Non-pigmented ciliary epithelial cell (primary cell): ENCODE measurements around the gene CUX1.

Experiments used
- DNase-seq: peaks from one replicate; pipeline ENCODE4 v3.0.0-alpha.2; 2010; ENCODE audit warnings: low read depth

The CUX1 gene

GRCh38 chr7:102248456-102249395 is 431.3 kb downstream of the CUX1 start:
- no peak for DNase-seq

- no peak for DNase-seq
Measured at GRCh38 chr7:102251531-102252365, 434.3 kb downstream of the CUX1 start.

GRCh38 chr7:102252366-102252982 is 435.0 kb downstream of the CUX1 start:
- no peak for DNase-seq

- no peak for DNase-seq
Measured at GRCh38 chr7:102253066-102253972, 435.9 kb downstream of the CUX1 start.

GRCh38 chr7:102253973-102254370 is 436.5 kb downstream of the CUX1 start:
- no peak for DNase-seq

- no peak for DNase-seq
Measured at GRCh38 chr7:102254521-102254920, 437.1 kb downstream of the CUX1 start.

- DNase-seq: no peak
Measured at GRCh38 chr7:102255501-102255900, 438.1 kb downstream of the CUX1 start.

- DNase-seq: no peak
Measured at GRCh38 chr7:102255916-102256315, 438.5 kb downstream of the CUX1 start.

GRCh38 chr7:102258073-102258748 is 440.8 kb downstream of the CUX1 start:
- DNase-seq: no peak

GRCh38 chr7:102258749-102259107 is 441.3 kb downstream of the CUX1 start:
- no peak for DNase-seq

- DNase-seq: no peak
Measured at GRCh38 chr7:102260856-102261255, 443.4 kb downstream of the CUX1 start.

- no peak for DNase-seq
Measured at GRCh38 chr7:102261451-102261850, 444.0 kb downstream of the CUX1 start.

- no peak for DNase-seq
Measured at GRCh38 chr7:102262546-102262945, 445.1 kb downstream of the CUX1 start.

- DNase-seq: no peak
Measured at GRCh38 chr7:102264367-102264891, 447.0 kb downstream of the CUX1 start.

GRCh38 chr7:102266541-102266940 is 449.1 kb downstream of the CUX1 start:
- no peak for DNase-seq

GRCh38 chr7:102268635-102269034 is 451.2 kb downstream of the CUX1 start:
- no peak for DNase-seq

GRCh38 chr7:102270178-102270887 is 452.9 kb downstream of the CUX1 start:
- DNase-seq: no peak

- no peak for DNase-seq
Measured at GRCh38 chr7:102271158-102271798, 453.9 kb downstream of the CUX1 start.

GRCh38 chr7:102272075-102272916 is 454.9 kb downstream of the CUX1 start:
- DNase-seq: no peak
